Stimulated activated CD4-positive, alpha-beta T cell treated with anti-CD3 and anti-CD28 coated beads, Interleukin-1b, Interleukin-23, amount 100 ng/mL, for 1 hour (primary cell): ENCODE data around the gene PILRA.
"Not testable (repeated sequence)": the region's sequence is repeated elsewhere in the genome, so short reads cannot be mapped to it uniquely, and the experiment has no call there.

Experiments
- DNase-seq, 2 donors: peaks; one replicate each; pipeline ENCODE4 v3.0.0-alpha.2; 2020; ENCODE audit warnings: low read depth in 2 of 2

PILRA gene

DNA sequence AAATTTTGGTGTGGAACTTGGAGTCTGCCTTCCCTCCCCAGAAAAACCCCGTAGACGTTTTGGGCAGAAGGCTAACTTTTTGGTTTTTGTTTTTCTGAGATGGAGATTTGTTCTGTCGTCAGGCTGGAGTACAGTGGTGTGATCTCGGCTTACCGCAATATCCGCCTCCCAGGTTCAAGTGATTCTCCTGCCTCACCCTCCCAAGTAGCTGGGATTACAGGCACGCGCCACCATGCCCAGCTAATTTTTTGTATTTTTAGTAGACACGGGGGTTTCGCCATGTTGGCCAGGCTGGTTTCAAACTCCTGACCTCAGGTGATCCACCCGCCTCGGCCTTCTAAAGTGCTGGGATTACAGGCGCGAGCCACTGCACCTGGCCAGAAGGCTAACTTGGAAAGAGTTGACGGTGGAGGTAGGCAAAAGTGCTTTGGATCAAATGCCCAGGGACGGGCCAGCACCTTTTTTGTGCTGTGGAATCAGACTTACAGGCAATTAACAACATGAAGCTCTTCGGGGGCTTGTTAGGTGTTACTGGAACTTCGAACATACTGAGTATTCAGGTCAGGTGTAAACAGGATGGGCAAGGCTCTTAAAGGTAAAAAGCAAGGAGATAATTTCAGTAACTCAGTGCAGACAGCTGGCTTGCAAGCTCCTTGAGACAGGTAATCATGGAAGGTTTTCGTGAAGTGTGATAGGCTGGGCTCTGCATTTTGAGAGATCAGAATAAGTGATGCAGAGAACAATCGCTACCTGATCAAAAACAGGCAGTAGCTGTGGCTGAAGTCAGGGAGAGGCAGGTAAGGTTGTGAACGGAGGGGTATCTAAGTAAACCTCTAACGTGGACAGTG, 61.2 kb downstream of the PILRA start:
- DNase-seq = no peak

- no peak for DNase-seq
Observed at GRCh38 chr7:100435401-100436304, 62.4 kb downstream of the PILRA start.

DNA sequence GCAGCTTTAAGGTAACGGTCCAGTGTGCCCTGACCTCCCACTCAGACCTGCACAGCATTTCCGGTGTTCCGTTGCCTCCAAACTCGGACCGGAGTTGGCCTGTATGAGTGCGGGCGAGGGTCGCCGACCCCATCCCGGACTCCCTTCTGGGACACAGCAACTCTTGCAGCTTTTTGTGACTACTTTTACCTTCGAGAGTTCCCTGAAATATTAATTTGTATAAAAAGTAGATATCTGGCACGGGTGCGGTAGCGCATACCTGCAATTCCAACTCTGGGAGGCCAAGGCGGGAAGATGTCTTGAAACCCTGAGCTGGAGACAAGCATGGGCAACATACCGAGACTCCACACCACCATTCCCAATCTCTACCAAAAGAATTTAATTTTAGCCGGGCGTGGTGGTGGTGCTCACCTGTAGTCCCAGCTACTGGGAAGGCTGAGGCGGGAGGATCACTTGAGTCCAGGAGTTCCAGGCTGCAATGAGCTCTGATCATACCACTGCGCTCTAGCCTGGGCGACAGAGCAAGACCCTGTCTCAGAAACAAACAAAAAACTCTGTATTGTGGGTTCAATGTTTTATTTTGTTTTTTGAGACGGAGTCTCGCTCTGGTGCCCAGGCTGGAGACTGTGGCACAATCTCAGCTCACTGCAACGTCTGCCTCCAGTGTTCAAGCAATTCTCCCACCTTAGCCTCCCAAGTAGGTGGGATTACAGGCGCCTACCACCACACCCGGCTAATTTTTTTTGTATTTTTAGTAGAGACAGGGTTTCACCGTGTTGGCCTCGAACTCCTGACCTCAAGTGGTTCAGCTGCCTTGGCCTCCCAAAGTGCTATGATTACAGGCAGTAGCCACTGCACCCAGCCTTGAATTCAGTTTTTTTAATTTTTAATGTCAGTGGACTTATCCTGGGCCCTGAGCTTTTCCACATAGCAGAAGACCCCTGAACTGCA, 64.1 kb downstream of the PILRA start:
- no peak for DNase-seq

DNA sequence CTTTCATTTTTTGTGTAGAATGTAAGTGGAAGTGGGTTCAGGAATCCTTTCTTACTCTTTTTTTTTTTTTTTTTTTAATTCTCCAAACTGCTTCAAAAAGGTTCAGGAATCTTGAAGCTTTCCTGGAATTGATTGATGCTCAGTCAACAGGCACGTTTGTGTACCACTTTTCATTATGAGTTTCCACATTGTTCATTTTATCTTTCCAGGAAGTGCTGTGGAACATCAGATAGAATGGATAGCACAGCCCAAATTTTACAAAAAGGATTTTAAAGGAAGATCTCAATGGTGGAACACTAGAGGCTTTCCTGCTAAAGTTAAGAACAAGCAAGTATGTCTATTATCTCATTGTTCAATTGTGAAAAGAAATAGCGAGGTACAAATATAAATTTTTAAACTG, 64.9 kb downstream of the PILRA start:
- no peak for DNase-seq

- not testable (repeated sequence) for DNase-seq
Observed at GRCh38 chr7:100438731-100439130, 65.4 kb downstream of the PILRA start.

DNA sequence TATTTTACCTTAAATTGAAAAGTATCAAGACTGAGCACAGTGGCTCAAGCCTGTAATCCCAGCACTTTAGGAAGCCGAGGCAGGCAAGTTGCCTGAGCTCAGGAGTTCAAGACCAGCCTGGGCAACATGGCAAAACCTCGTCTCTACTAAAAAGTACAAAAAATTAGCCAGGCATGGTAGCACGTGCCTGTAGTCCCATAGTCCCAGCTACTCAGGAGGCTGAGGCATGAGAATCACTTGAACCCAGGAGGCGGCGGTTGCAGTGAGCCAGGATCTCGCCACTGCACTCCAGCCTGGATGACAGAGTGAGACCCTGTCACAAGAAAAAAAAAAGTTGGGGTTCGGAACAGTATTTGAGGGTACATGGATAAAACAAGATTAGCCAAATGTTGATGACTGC, 66.0 kb downstream of the PILRA start:
- DNase-seq = not testable (repeated sequence)

GRCh38 chr7:100441641-100442535, 68.6 kb downstream of the PILRA start:
- DNase-seq = no peak

DNA sequence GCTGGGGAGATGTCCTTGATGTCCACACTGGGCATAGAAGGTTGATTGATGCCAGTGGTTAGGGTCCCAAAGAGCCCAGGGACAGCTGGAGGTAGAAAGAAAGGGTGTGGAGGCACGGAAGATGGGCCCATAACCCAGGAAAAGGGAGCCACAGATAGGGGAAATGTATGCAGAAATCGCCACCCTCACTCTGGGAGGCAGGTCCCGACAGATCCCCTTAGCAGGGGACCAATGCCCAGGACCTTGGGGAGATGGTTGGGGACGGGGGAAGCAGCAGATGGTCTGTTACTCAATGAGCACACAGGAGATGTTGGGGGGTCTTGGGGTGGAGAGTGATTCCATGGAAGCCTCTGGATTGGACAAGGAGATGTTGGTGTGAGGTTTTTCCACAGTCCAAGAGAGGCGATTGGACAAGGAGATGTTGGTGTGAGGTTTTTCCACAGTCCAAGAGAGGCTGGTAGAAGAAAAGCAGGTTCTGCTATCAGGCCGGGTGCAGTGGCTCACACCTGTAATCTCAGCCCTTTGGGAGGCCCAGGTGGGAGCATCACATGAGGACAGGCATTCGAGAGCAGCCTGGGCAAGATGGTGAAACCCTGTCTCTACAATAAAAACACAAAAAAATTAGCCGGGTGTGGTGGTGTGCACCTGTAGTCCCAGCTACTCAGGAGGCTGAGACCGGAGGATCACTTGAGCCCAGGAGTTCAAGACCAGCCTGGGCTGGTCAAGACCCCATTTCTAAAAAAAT, 70.0 kb downstream of the PILRA start:
- no peak for DNase-seq

DNA sequence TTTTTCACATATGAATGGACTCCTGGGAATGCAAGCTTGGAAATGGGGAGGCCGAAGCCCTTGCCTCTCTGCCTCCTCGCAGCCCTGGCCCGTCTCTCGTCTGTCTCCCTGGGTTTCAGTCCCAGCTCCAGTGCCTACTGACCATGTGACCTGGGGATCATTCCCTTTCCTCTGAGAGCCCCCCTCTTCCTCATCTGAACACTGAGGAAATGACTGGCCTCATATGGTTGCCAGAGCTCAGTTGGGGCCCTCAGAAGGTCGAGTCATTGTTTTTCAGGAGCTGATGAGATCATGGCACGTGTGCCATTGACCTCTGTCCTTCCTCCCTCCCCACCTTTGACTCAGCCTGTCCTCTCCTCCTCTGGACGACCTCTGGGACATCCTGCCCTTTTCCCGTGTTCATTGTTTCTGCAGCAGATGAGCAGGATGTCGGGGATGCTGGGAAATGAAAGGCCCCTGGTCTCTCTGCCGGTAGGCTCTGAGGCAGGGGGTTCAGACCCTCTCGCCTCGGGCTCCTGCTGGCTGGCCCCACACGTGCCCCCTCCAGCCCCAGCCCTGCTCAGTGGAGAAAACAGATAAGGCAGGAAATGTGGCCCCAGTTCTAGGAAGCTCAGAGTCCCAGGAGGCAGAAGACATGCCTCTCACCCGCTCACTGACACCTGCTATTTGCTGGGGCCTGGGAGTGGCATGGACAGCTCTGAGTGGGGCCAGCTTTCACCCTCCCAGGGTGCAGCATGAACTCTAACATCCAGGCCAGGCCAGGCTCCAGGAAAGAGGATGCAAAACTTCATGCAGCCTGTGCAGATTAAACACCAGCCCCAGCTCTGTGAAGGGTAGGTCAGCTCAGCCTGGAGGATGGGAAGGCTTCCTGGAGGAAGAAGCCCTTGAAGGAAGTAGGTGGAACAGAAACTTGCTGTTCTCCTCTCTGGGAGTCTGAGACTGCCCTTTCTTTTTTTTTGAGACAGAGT, 71.3 kb downstream of the PILRA start:
- DNase-seq = no peak

DNA sequence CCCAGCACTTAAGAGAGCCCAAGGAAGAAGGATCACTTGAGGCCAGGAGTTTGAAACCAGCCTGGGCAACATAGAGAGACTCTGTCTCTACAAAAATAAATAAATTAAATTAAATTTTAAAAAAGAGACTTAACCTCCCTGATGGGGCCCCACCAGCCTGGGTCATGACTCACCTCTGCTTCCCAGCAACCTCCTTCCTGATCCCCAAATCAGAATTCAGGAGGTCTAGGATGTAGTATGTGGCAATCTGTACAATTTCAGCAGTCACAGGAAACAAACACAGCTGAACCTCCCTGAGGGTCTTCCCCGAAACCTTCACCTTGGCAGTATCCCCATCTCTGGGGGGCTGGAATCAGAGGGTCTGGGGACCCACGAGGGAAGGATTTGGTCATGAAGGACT, 72.8 kb downstream of the PILRA start:
- DNase-seq = no peak

- not testable (repeated sequence) for DNase-seq
Observed at GRCh38 chr7:100447363-100447762, 74.1 kb downstream of the PILRA start.

GRCh38 chr7:100449190-100449795, 76.0 kb downstream of the PILRA start:
- DNase-seq = no peak
